Measurements from ENCODE around the gene LGALS1. TPM values are rescaled to one million over a fixed set of nuclear protein-coding genes. Genes with fewer than 3 reads are reported as not detected.

Gene LGALS1
- total RNA-seq, 1 experiment from 2014 or later: 1,080 TPM

DNA sequence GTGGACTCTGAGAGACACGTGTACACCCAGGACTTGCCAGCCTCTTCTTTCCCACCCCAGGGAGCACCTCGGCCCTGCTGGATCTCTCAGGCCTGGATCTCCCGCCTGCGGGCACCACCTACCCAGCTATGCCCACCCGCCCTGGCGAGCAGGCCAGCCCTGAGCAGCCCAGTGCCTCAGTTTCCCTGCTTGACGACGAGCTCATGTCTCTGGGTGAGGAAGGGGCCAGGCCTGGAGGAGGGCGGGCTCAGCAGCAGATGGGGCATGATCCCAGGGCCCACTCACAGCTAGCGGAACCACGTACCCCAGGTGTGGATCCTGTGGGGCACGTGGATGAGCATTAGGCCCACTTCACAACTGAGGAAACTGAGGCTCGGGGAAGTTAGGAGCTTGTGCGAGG lies 49.7 kb upstream of the LGALS1 start:
- RAD21 ChIA-PET (ENCODE audit: low non-redundant PET in 1 of 2, low total read pairs in 2 of 2, uncharacterized antibody in 2 of 2, unreplicated experiment in 2 of 2): no interaction called here
- POLR2A ChIA-PET: no interaction called here
- Histone ChIP-seq H3K4me3 (replicated peaks in 1 of 2; ENCODE audit: low read depth in 1 of 2, low read length in 2 of 2) (no peak overlapping the region), H3K79me2 (ENCODE audit: insufficient read depth, low read length) (no peaks in the 10 kb centered on the region), H3K36me3 (ENCODE audit: control insufficient read depth in 1 of 2, insufficient read depth in 2 of 2, low read length in 2 of 2) (peaks cover 13 to 14% of the 10 kb centered on the region in 2 experiments; a peak in 3 of 4 replicates), H3K9me3 (ENCODE audit: control insufficient read depth in 1 of 2, insufficient read depth in 1 of 2, low read depth in 1 of 2, low read length in 2 of 2) (no peaks in the 10 kb centered on the region), H3K27ac (ENCODE audit: low read depth, low read length) (no peak overlapping the region), H3K9ac (ENCODE audit: low read length) (no peak overlapping the region), H3K4me1 (ENCODE audit: control insufficient read depth in 1 of 2, insufficient read depth in 2 of 2, low read length in 2 of 2) (no peaks in the 10 kb centered on the region; a peak in 1 of 4 replicates), H4K20me1 (ENCODE audit: insufficient read depth) (no peaks in the 10 kb centered on the region), H3K9me2 (ENCODE audit: insufficient read depth) (no peaks in the 10 kb centered on the region), H2AFZ (ENCODE audit: low read depth, low read length, poor library complexity, severe bottlenecking) (no peak overlapping the region), H3K27me3 (ENCODE audit: insufficient read depth, low read length) (no peaks in the 10 kb centered on the region), H3K4me2 (ENCODE audit: low read length) (no peak overlapping the region)
- DNase-seq (ENCODE audit: low read depth, low spot score) (no peak), ATAC-seq (no peak)
- no TSS peak for BruUV-seq (replicated peaks)
- intact Hi-C loops (cut with micrococcal nuclease): no loop called here
- CTCF ChIA-PET: interaction anchor here (1.5 kb wide), 1 partner anchor 17 kb away, joined by 7 read pairs; no protein-coding TSS in a partner anchor
- TF ChIP-seq, protein P1, sequence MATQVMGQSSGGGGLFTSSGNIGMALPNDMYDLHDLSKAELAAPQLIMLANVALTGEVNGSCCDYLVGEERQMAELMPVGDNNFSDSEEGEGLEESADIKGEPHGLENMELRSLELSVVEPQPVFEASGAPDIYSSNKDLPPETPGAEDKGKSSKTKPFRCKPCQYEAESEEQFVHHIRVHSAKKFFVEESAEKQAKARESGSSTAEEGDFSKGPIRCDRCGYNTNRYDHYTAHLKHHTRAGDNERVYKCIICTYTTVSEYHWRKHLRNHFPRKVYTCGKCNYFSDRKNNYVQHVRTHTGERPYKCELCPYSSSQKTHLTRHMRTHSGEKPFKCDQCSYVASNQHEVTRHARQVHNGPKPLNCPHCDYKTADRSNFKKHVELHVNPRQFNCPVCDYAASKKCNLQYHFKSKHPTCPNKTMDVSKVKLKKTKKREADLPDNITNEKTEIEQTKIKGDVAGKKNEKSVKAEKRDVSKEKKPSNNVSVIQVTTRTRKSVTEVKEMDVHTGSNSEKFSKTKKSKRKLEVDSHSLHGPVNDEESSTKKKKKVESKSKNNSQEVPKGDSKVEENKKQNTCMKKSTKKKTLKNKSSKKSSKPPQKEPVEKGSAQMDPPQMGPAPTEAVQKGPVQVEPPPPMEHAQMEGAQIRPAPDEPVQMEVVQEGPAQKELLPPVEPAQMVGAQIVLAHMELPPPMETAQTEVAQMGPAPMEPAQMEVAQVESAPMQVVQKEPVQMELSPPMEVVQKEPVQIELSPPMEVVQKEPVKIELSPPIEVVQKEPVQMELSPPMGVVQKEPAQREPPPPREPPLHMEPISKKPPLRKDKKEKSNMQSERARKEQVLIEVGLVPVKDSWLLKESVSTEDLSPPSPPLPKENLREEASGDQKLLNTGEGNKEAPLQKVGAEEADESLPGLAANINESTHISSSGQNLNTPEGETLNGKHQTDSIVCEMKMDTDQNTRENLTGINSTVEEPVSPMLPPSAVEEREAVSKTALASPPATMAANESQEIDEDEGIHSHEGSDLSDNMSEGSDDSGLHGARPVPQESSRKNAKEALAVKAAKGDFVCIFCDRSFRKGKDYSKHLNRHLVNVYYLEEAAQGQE (IDR thresholded peaks at IDR 0.05; ENCODE audit: low read depth): no peak
- TF ChIP-seq ELF1 (IDR thresholded peaks at IDR 0.05; ENCODE audit: borderline replicate concordance, low read depth) (no peak), CBX3 (IDR thresholded peaks at IDR 0.05; ENCODE audit: low read depth) (no peak), SP1 (IDR thresholded peaks at IDR 0.05; ENCODE audit: low read depth) (no peak)
- TF ChIP-seq, protein P2, sequence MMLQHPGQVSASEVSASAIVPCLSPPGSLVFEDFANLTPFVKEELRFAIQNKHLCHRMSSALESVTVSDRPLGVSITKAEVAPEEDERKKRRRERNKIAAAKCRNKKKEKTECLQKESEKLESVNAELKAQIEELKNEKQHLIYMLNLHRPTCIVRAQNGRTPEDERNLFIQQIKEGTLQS (IDR thresholded peaks at IDR 0.05): no peak
- TF ChIP-seq, protein P3, sequence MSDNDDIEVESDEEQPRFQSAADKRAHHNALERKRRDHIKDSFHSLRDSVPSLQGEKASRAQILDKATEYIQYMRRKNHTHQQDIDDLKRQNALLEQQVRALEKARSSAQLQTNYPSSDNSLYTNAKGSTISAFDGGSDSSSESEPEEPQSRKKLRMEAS (IDR thresholded peaks at IDR 0.05): no peak

Measured in HCT116 (cell line).